GM12891 (cell line): ENCODE measurements around the gene ZNF511.

Experiments
- POLR2AphosphoS5 ChIP-seq: IDR thresholded peaks from 2 replicates; pipeline ENCODE4 v1.6.1; 2011; ENCODE audit warnings: low read depth, low read length, control low read depth
- SPI1 ChIP-seq: IDR thresholded peaks from 2 replicates; pipeline ENCODE4 v1.6.1; 2011; ENCODE audit warnings: low read depth, low read length, control low read depth

- TF ChIP-seq POLR2AphosphoS5 (no peak), SPI1 (no peak)
Observed at GRCh38 chr10:133316732-133317131, 8.0 kb downstream of the ZNF511 start.
